H1 (cell line): ENCODE results near the gene DIAPH2. TPM values are rescaled to one million over a fixed set of nuclear protein-coding genes. Genes with fewer than 3 reads are reported as not detected.

Source experiments
- CTCF ChIA-PET: fragments of 300-600 bp; sonication (Branson Sonifier 250); formaldehyde crosslinking; loops from one replicate; lab custom pipeline; 2021; ENCODE audit not compliant: partially characterized antibody; lab: Charles Lee
- POLR2A ChIA-PET: fragments of 300-600 bp; sonication (Branson Sonifier 250); formaldehyde crosslinking; loops from one replicate; lab custom pipeline; 2021; ENCODE audit warnings: inconsistent platforms; ENCODE audit not compliant: partially characterized antibody; lab: Charles Lee
- DNase-seq, 2 experiments: peaks; one replicate each; pipeline versions ENCODE4 v3.0.0 to v3.0.0-alpha.2; 2010 to 2022; ENCODE audit warnings: low spot score in 2 of 2, low read depth in 1 of 2, mixed read lengths in 1 of 2
- FAIRE-seq: peaks from 2 replicates; lab custom pipeline; 2011; peaks lifted over from hg19 to GRCh38; lab: Jason Lieb, UNC
- H2AFZ ChIP-seq: 2 replicates; pipeline ENCODE4 v1.8.1; 2012; ENCODE audit warnings: low read length, inconsistent platforms
- H2AK5ac ChIP-seq: 2 replicates; pipeline ENCODE4 v1.6.1; 2013; ENCODE audit warnings: low read depth, low read length
- H2BK120ac ChIP-seq: replicated peaks from 2 replicates; pipeline ENCODE3; 2013; ENCODE audit warnings: low read depth, low read length, inconsistent platforms
- H2BK12ac ChIP-seq: 2 replicates; pipeline ENCODE4 v1.6.1; 2013; ENCODE audit warnings: low read depth, low read length
- H2BK15ac ChIP-seq: 2 replicates; pipeline ENCODE4 v1.6.1; 2013; ENCODE audit warnings: low read length
- H2BK20ac ChIP-seq: 2 replicates; pipeline ENCODE4 v1.6.1; 2013; ENCODE audit warnings: low read length
- H2BK5ac ChIP-seq: 2 replicates; pipeline ENCODE4 v1.6.1; 2013; ENCODE audit warnings: low read depth, low read length
- H3K14ac ChIP-seq: 2 replicates; pipeline ENCODE4 v1.6.1; 2013; ENCODE audit warnings: inconsistent platforms; ENCODE audit not compliant: insufficient read length
- H3K18ac ChIP-seq: 2 replicates; pipeline ENCODE4 v1.6.1; 2013; ENCODE audit warnings: low read length; ENCODE audit errors: extremely low read depth
- H3K23ac ChIP-seq: 2 replicates; pipeline ENCODE4 v1.6.1; 2013; ENCODE audit warnings: inconsistent platforms; ENCODE audit not compliant: insufficient read length
- H3K23me2 ChIP-seq: 2 replicates; pipeline ENCODE4 v1.6.1; 2013; ENCODE audit warnings: low read depth, low read length
- H3K27ac ChIP-seq: 2 replicates; pipeline ENCODE4 v1.6.1; 2011; ENCODE audit warnings: low read depth, low read length, inconsistent platforms
- H3K27me3 ChIP-seq, 4 experiments: replicated peaks in 1 of 4; 1 replicate in 1 of 4; 2 replicates in 3 of 4; pipeline versions ENCODE4 v1.6.1 to v1.8.1; 2011 to 2013; ENCODE audit warnings: low read length in 3 of 4, mild to moderate bottlenecking in 3 of 4, inconsistent platforms in 2 of 4, mixed read lengths in 2 of 4, moderate library complexity in 1 of 4; ENCODE audit not compliant: control insufficient read depth in 3 of 4, insufficient read depth in 3 of 4; ENCODE audit errors: extremely low read depth in 1 of 4
- H3K36me3 ChIP-seq, 4 experiments: 2 replicates each; pipeline versions ENCODE4 v1.6.1 to v1.8.1; 2011 to 2013; ENCODE audit warnings: mild to moderate bottlenecking in 4 of 4, low read length in 3 of 4, moderate library complexity in 2 of 4, control low read depth in 1 of 4, inconsistent platforms in 1 of 4; ENCODE audit not compliant: insufficient read depth in 4 of 4, control insufficient read depth in 2 of 4
- H3K4ac ChIP-seq: replicated peaks from 2 replicates; pipeline ENCODE3; 2013; ENCODE audit warnings: low read length, low read depth, mixed read lengths, inconsistent platforms; ENCODE audit not compliant: insufficient read length
- H3K4me1 ChIP-seq, 4 experiments: replicated peaks in 1 of 4; 1 replicate in 1 of 4; 2 replicates in 3 of 4; pipeline versions ENCODE4 v1.6.1 to v1.8.1; 2011 to 2013; ENCODE audit warnings: low read length in 3 of 4, inconsistent platforms in 2 of 4, mixed read lengths in 1 of 4; ENCODE audit not compliant: insufficient read depth in 4 of 4, control insufficient read depth in 3 of 4
- H3K4me2 ChIP-seq, 2 experiments: 2 replicates each; pipeline versions ENCODE4 v1.6.1 to v1.8.1; 2011 to 2013; ENCODE audit warnings: low read depth in 2 of 2, low read length in 2 of 2, control low read depth in 1 of 2, inconsistent platforms in 1 of 2, mild to moderate bottlenecking in 1 of 2; ENCODE audit not compliant: insufficient read depth in 1 of 2
- H3K4me3 ChIP-seq, 4 experiments: fragments of 200-600, 300-600 bp in 1 of 4; sonication (generic), shearing (Covaris generic), sonication (Bioruptor Twin) in 1 of 4; 2 replicates each; pipeline versions ENCODE4 v1.5.1 to v1.8.1; 2011 to 2016; ENCODE audit warnings: low read length in 4 of 4, low read depth in 3 of 4, control low read depth in 2 of 4, inconsistent platforms in 2 of 4, mild to moderate bottlenecking in 2 of 4, mixed read lengths in 1 of 4, moderate library complexity in 1 of 4; ENCODE audit not compliant: insufficient read depth in 2 of 4; ENCODE audit errors: extremely low read depth in 1 of 4
- H3K56ac ChIP-seq: replicated peaks from 2 replicates; pipeline ENCODE3; 2013; ENCODE audit warnings: low read depth, mild to moderate bottlenecking, mixed read lengths, low read length, inconsistent platforms; ENCODE audit not compliant: insufficient read length
- H3K79me1 ChIP-seq: 2 replicates; pipeline ENCODE4 v1.6.1; 2013; ENCODE audit warnings: low read depth, low read length, control low read depth
- H3K79me2 ChIP-seq, 2 experiments: 2 replicates each; pipeline versions ENCODE4 v1.6.1 to v1.8.1; 2012 to 2013; ENCODE audit warnings: low read length in 2 of 2, mild to moderate bottlenecking in 2 of 2, inconsistent platforms in 1 of 2; ENCODE audit not compliant: insufficient read depth in 2 of 2, control insufficient read depth in 1 of 2
- H3K9ac ChIP-seq, 4 experiments: replicated peaks in 1 of 4; 1 replicate in 1 of 4; 2 replicates in 3 of 4; pipeline versions ENCODE4 v1.6.1 to v1.8.1; 2011 to 2013; ENCODE audit warnings: low read depth in 3 of 4, low read length in 3 of 4, control low read depth in 2 of 4, mild to moderate bottlenecking in 2 of 4, moderate library complexity in 2 of 4, inconsistent platforms in 1 of 4; ENCODE audit errors: extremely low read depth in 1 of 4
- H3K9me3 ChIP-seq, 2 experiments: 2 replicates each; pipeline versions ENCODE4 v1.6.1 to v1.8.1; 2012 to 2013; ENCODE audit warnings: mild to moderate bottlenecking in 2 of 2, moderate library complexity in 2 of 2, control low read depth in 1 of 2, inconsistent platforms in 1 of 2, low read depth in 1 of 2, low read length in 1 of 2, mixed read lengths in 1 of 2; ENCODE audit not compliant: insufficient read depth in 2 of 2
- H4K20me1 ChIP-seq, 2 experiments: replicated peaks in 1 of 2; 2 replicates each; pipeline versions ENCODE3 to v1.8.1; 2011 to 2013; ENCODE audit warnings: inconsistent platforms in 2 of 2, low read length in 2 of 2, mild to moderate bottlenecking in 1 of 2; ENCODE audit not compliant: insufficient read depth in 2 of 2, control insufficient read depth in 1 of 2
- H4K5ac ChIP-seq: 2 replicates; pipeline ENCODE4 v1.6.1; 2013; ENCODE audit warnings: low read length, low read depth, mixed read lengths, inconsistent platforms; ENCODE audit not compliant: insufficient read length
- H4K8ac ChIP-seq: 2 replicates; pipeline ENCODE4 v1.8.0; 2013; ENCODE audit warnings: mild to moderate bottlenecking, moderate library complexity, low read length, inconsistent platforms; ENCODE audit not compliant: insufficient read depth; ENCODE audit errors: extremely low read depth
- H4K91ac ChIP-seq: replicated peaks from 2 replicates; pipeline ENCODE3; 2013; ENCODE audit warnings: low read length, mixed read lengths, inconsistent platforms; ENCODE audit not compliant: insufficient read length
- BACH1 ChIP-seq: IDR thresholded peaks from 2 replicates; pipeline ENCODE4 v1.6.1; 2012; ENCODE audit warnings: low read length, improper control_type of control experiment
- BCL11A ChIP-seq, 2 experiments: IDR thresholded peaks; one replicate each; pipeline ENCODE4 v1.6.1; 2011; ENCODE audit warnings: low read depth in 2 of 2, low read length in 2 of 2, mild to moderate bottlenecking in 2 of 2
- CBX8 ChIP-seq: fragments of 300-800, 300-1000 bp; sonication (generic); IDR thresholded peaks from 2 replicates; pipeline ENCODE4 v1.7.1; 2016; ENCODE audit warnings: low read depth, low read length, borderline replicate concordance
- CEBPB ChIP-seq: IDR thresholded peaks from 2 replicates; pipeline ENCODE4 v1.6.1; 2012; ENCODE audit warnings: low read depth, low read length
- CREB1 ChIP-seq: IDR thresholded peaks from 2 replicates; pipeline ENCODE4 v1.6.1; 2012; ENCODE audit warnings: inconsistent platforms
- GTF2F1 ChIP-seq: IDR thresholded peaks from 2 replicates; pipeline ENCODE4 v1.6.1; 2012; ENCODE audit warnings: low read depth, low read length, improper control_type of control experiment, borderline replicate concordance
- WGBS, 2 experiments: shearing (Covaris generic) in 1 of 2; methylation state at CpG; one replicate each; pipeline versions ENCODE4 v1.1.6 to v1.1.7; 2013 to 2015; ENCODE audit warnings: low lambda C conversion rate in 2 of 2, mixed read lengths in 2 of 2, inconsistent platforms in 1 of 2, low coverage in 1 of 2, missing lambda C conversion rate in 1 of 2; ENCODE audit not compliant: insufficient replicate concordance in 2 of 2, insufficient coverage in 1 of 2, insufficient read length in 1 of 2; ENCODE audit errors: extremely low coverage in 1 of 2, missing lambda C conversion rate in 1 of 2; 5-methylcytosine and 5-hydroxymethylcytosine counted together
- polyA plus RNA-seq, 7 experiments: library from polyadenylated mRNA; depleted of rRNA in 3 of 7; stranded (reverse) in 5 of 7; unstranded in 2 of 7; fragments of >200 nt in 5 of 7; fragments of 200-250 nt in 2 of 7; gene quantifications; 1 replicate in 5 of 7; 2 replicates in 1 of 7; 4 replicates in 1 of 7; pipeline versions ENCODE4 v1.2.1 to v1.2.3, GENCODE V29; 2011 to 2013; ENCODE audit warnings: missing spikeins in 2 of 7, mixed read lengths in 2 of 7
- total RNA-seq: library from RNA; stranded (reverse); fragmentation: NEBNext Ultra II Directional; extraction: Animal tissue kit (Norgen Biotek cat#: 25700); gene quantifications from 2 replicates; pipeline ENCODE4 v1.2.1, GENCODE V29; 2021

DIAPH2 gene
- total and polyA plus RNA-seq, 2 of the 8 experiments (the other 6 are each of a cell fraction or from before 2014, with no cell fraction given) = 4.4 to 24.3 TPM

- no peak overlapping the region for H2BK15ac ChIP-seq
- H3K27me3 ChIP-seq = no peaks in the 10 kb centered on the region
- no peaks in the 10 kb centered on the region for H3K36me3 ChIP-seq
- H3K23me2 ChIP-seq = no peaks in the 10 kb centered on the region
- FAIRE-seq (peak; percentile 52), DNase-seq (peak in 1 of 2 experiments; percentile 2)
- H3K23ac ChIP-seq = no peak overlapping the region
- H3K18ac ChIP-seq = no peak overlapping the region
- 0 out of 2 replicates have a peak overlapping the region, but pooled peaks have one; percentile 39 for H2BK5ac ChIP-seq
- no peak overlapping the region for H2AK5ac ChIP-seq
- ChIA-PET POLR2A (interaction anchor here (0.8 to 2.5 kb wide), 2 partner anchors 16 to 21 kb away, joined by 3 to 14 read pairs; no protein-coding TSS in a partner anchor), CTCF (interaction anchor here (0.6 kb wide), 1 partner anchor 657 kb away, joined by 3 read pairs; no protein-coding TSS in a partner anchor)
- H3K14ac ChIP-seq = no peak overlapping the region
- H2AFZ ChIP-seq = no peak overlapping the region
- no peak overlapping the region for H4K5ac ChIP-seq
- no peak overlapping the region for H2BK20ac ChIP-seq
- no peaks in the 10 kb centered on the region for H3K9me3 ChIP-seq
- H3K4me1 ChIP-seq = peaks cover 0 to 6% (median 0%) of the 10 kb centered on the region in 4 experiments; a peak in 3 of 7 replicates
- H3K4me2 ChIP-seq = 0 out of 4 replicates have a peak overlapping the region, but pooled peaks of 1 of the 2 experiments have one; percentile 31
- 63% methylated on average over 1 of the region's 1 CpG; no CpG with 5 or more reads in 1 of the 2 experiments for WGBS, 2 experiments
- peak overlapping the region; percentile 43 for H2BK120ac ChIP-seq
- no peaks in the 10 kb centered on the region for H3K79me2 ChIP-seq
- no peaks in the 10 kb centered on the region for H3K79me1 ChIP-seq
- no peak overlapping the region for H3K27ac ChIP-seq
- no peak overlapping the region for H4K8ac ChIP-seq
- H4K20me1 ChIP-seq = no peaks in the 10 kb centered on the region
- H3K56ac ChIP-seq = no peak overlapping the region
- H3K9ac ChIP-seq = no peak overlapping the region
- TF ChIP-seq BCL11A (IDR thresholded peaks at IDR 0.05; ENCODE audit: low read depth in 2 of 2, low read length in 2 of 2) = no peak
- TF ChIP-seq CBX8 = no peak
- no peak for TF ChIP-seq CEBPB
- no peak for TF ChIP-seq BACH1
- no peak for TF ChIP-seq GTF2F1
- no peak for TF ChIP-seq CREB1
- H3K4ac ChIP-seq = no peak overlapping the region
- H3K4me3 ChIP-seq = no peak overlapping the region
- no peak overlapping the region for H2BK12ac ChIP-seq
- no peak overlapping the region for H4K91ac ChIP-seq
These were observed 605.6 kb downstream of the DIAPH2 start for GRCh38 chrX:97290199-97290598.
